PC-9 (cell line): ENCODE results near the gene CD27. TPM values are rescaled to one million over a fixed set of nuclear protein-coding genes. Genes with fewer than 3 reads are reported as not detected.
"Not testable (repeated sequence)": the region's sequence is repeated elsewhere in the genome, so short reads cannot be mapped to it uniquely, and the experiment has no call there.

ENCODE experiments used
- BruUV-seq: library from RNA; stranded (reverse); fragments of 400-500 nt; replicated peaks from 2 replicates; lab custom pipeline; 2021; lab: Mats Ljungman, UMichigan
- CTCF ChIA-PET: fragments of 300-600 bp; sonication (Branson Sonifier 250); formaldehyde crosslinking; loops from one replicate; lab custom pipeline; 2022; ENCODE audit warnings: antibody characterized with exemption; lab: Charles Lee
- POLR2A ChIA-PET: fragments of 300-600 bp; sonication (Branson Sonifier 250); formaldehyde crosslinking; loops from one replicate; lab custom pipeline; 2022; ENCODE audit warnings: antibody characterized with exemption; ENCODE audit not compliant: unreplicated experiment; lab: Charles Lee
- DNase-seq, 2 experiments: peaks; one replicate each; pipeline versions ENCODE4 v3.0.0 to v3.0.0-alpha.2; 2015 to 2022; ENCODE audit warnings: mixed read lengths in 1 of 2
- H2AFZ ChIP-seq: fragments of 200-600 bp; sonication (generic); 2 replicates; pipeline ENCODE4 v1.8.1; 2017; ENCODE audit warnings: antibody characterized with exemption
- H3F3A ChIP-seq: fragments of 200-600 bp; sonication (generic); 2 replicates; pipeline ENCODE4 v1.8.1; 2017; ENCODE audit warnings: antibody characterized with exemption, mild to moderate bottlenecking, low read depth; ENCODE audit not compliant: insufficient read depth
- H3K27ac ChIP-seq: fragments of 200-600 bp; sonication (generic); 2 replicates; pipeline ENCODE4 v1.6.1; 2016; ENCODE audit warnings: mixed run types
- H3K27me3 ChIP-seq: fragments of 200-600 bp; sonication (generic); 2 replicates; pipeline ENCODE4 v1.6.1; 2016; ENCODE audit warnings: low read depth, mixed run types; ENCODE audit not compliant: insufficient read depth
- H3K36me3 ChIP-seq: fragments of 200-600 bp; sonication (generic); 2 replicates; pipeline ENCODE4 v1.6.1; 2016; ENCODE audit warnings: low read depth, mixed run types
- H3K4me1 ChIP-seq: fragments of 200-600 bp; sonication (generic); replicated peaks from 2 replicates; pipeline ENCODE4 v1.6.1; 2016; ENCODE audit warnings: mixed run types; ENCODE audit not compliant: insufficient read depth
- H3K4me2 ChIP-seq: fragments of 200-600 bp; sonication (generic); 2 replicates; pipeline ENCODE4 v1.6.1; 2017; ENCODE audit warnings: mixed run types
- H3K4me3 ChIP-seq: fragments of 200-600 bp; sonication (generic); 2 replicates; pipeline ENCODE4 v1.6.1; 2016; ENCODE audit warnings: mixed run types
- H3K79me2 ChIP-seq: fragments of 200-600 bp; sonication (generic); 2 replicates; pipeline ENCODE4 v1.6.1; 2017; ENCODE audit warnings: low read depth, mixed run types
- H3K9me2 ChIP-seq: fragments of 200-600 bp; sonication (generic); 2 replicates; pipeline ENCODE4 v1.8.1; 2017; ENCODE audit warnings: mild to moderate bottlenecking; ENCODE audit not compliant: insufficient read depth
- H3K9me3 ChIP-seq: fragments of 200-600 bp; sonication (generic); 2 replicates; pipeline ENCODE4 v1.8.1; 2016; ENCODE audit warnings: low read depth; ENCODE audit not compliant: insufficient read depth
- H4K20me1 ChIP-seq: fragments of 200-600 bp; sonication (generic); 2 replicates; pipeline ENCODE4 v1.8.1; 2017; ENCODE audit not compliant: insufficient read depth
- CTCF ChIP-seq: fragments of 200-600 bp; sonication (generic); conservative IDR thresholded peaks from 2 replicates; pipeline ENCODE4 v1.6.1; 2017; ENCODE audit warnings: mixed run types, antibody characterized with exemption, mild to moderate bottlenecking, moderate library complexity
- EZH2 ChIP-seq: fragments of 200-600 bp; sonication (generic); IDR thresholded peaks from 2 replicates; pipeline ENCODE4 v1.8.0; 2017; ENCODE audit warnings: antibody characterized with exemption, low read depth
- intact Hi-C: fragments of 100-400 bp; cut with micrococcal nuclease; formaldehyde crosslinking; loops from one replicate; pipeline ENCODE4 v1.10.0; 2022; ENCODE audit not compliant: unreplicated experiment
- total RNA-seq: library from RNA; stranded (reverse); gene quantifications from 2 replicates; pipeline ENCODE4 v1.2.3, GENCODE V29; 2021

The CD27 gene
- total RNA-seq, 1 experiment from 2014 or later, result not detected

GRCh38 chr12:6425590-6426531 lies 18.9 kb upstream of the CD27 start:
- POLR2A ChIA-PET, result interaction anchor here (0.6 kb wide), 1 partner anchor 187 kb away, joined by 3 read pairs; no protein-coding TSS in a partner anchor
- CTCF ChIA-PET, result interaction anchor here (0.6 to 3.1 kb wide), 2 partner anchors 40 to 1014 kb away, joined by 4 to 24 read pairs; no protein-coding TSS in a partner anchor

GRCh38 chr12:6426882-6427671 lies 17.7 kb upstream of the CD27 start:
- Histone ChIP-seq H2AFZ (no peak overlapping the region), H3K9me3 (no peaks in the 10 kb centered on the region), H3K36me3 (no peaks in the 10 kb centered on the region), H3K9me2 (no peaks in the 10 kb centered on the region), H3K79me2 (no peaks in the 10 kb centered on the region), H3K27ac (no peak overlapping the region), H3K4me2 (no peak overlapping the region), H4K20me1 (no peaks in the 10 kb centered on the region), H3K27me3 (no peaks in the 10 kb centered on the region), H3F3A (peaks cover 35% of the 10 kb centered on the region), H3K4me3 (no peak overlapping the region), H3K4me1 (peaks cover 29% of the 10 kb centered on the region)
- DNase-seq, result no peak
- POLR2A ChIA-PET, result no interaction called here
- no TSS peak for BruUV-seq
- CTCF ChIA-PET, result no interaction called here
- intact Hi-C loops, result no loop called here
- TF ChIP-seq EZH2 (no peak), CTCF (no peak)

More at GRCh38 chr12:6425590-6426531, 18.9 kb upstream of the CD27 start:
- Histone ChIP-seq H3K79me2 (no peaks in the 10 kb centered on the region), H3K27me3 (no peaks in the 10 kb centered on the region), H4K20me1 (no peaks in the 10 kb centered on the region), H3K4me2 (no peak overlapping the region), H3K4me3 (no peak overlapping the region), H3F3A (peaks cover 23% of the 10 kb centered on the region), H3K9me3 (no peaks in the 10 kb centered on the region), H3K4me1 (peaks cover 17% of the 10 kb centered on the region), H3K27ac (no peak overlapping the region), H3K36me3 (no peaks in the 10 kb centered on the region), H2AFZ (no peak overlapping the region), H3K9me2 (no peaks in the 10 kb centered on the region)
- intact Hi-C loops, result no loop called here
- no peak for DNase-seq
- no TSS peak for BruUV-seq
- TF ChIP-seq EZH2 (no peak), CTCF (no peak)

- H3K4me1 ChIP-seq, result peaks cover 32% of the 10 kb centered on the region
- H4K20me1 ChIP-seq, CTCF ChIA-PET, DNase-seq, BruUV-seq, H3K9me2 ChIP-seq, H3K79me2 ChIP-seq, H2AFZ ChIP-seq, H3K9me3 ChIP-seq, POLR2A ChIA-PET, H3K4me3 ChIP-seq, H3K4me2 ChIP-seq, H3K36me3 ChIP-seq, H3K27me3 ChIP-seq, intact Hi-C loops, H3K27ac ChIP-seq: not testable (repeated sequence)
- H3F3A ChIP-seq, result peaks cover 41% of the 10 kb centered on the region
These were observed 17.0 kb upstream of the CD27 start for GRCh38 chr12:6427796-6428195.
